ENCODE measurements around the gene SETD6.

The SETD6 gene, protein sequence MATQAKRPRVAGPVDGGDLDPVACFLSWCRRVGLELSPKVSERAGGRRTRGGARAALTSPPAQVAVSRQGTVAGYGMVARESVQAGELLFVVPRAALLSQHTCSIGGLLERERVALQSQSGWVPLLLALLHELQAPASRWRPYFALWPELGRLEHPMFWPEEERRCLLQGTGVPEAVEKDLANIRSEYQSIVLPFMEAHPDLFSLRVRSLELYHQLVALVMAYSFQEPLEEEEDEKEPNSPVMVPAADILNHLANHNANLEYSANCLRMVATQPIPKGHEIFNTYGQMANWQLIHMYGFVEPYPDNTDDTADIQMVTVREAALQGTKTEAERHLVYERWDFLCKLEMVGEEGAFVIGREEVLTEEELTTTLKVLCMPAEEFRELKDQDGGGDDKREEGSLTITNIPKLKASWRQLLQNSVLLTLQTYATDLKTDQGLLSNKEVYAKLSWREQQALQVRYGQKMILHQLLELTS

DNA sequence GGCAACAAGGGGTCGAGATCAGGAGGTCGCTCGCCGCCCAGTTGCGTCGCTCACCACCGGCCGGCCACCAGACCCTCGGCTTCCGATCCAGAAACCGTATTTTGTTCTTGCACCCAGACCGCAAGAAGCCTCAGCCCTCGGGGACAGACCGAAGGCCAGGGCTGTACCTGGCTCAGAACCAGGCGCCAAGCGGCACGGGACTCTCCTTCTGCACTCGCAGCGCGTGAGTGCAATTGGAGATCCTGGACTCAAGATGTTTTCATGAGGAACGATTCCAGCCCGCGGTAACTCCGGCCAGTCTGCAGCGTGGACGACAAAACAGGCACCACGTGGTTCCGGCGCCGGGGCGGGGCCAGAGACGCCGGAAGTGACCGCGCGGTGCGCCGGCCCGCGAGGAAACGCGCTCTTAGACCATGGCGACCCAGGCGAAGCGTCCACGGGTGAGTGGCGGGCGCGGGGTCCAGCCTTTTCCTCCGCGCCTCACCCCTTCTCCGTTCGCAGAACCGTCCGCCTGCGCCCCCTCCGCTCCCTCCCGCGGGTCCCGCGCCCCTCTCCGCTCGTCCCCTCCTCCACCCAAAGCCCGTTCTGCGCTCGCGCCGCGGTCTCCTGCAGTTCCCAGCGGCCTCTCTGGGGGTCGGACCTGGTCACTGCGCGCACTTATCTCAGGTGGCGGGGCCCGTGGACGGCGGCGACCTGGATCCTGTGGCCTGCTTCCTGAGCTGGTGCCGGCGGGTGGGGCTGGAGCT is at the start of gene SETD6:
Gene SETD6, plus strand, starts transcription at position 393 of the 746 bp plus-strand sequence. Its CDS starts 21 bp downstream, at position 414.
- in situ Hi-C loops (cut with MboI; ENCODE audit: low pct_unique_long_range_greater_than_20kb, low sequenced_read_pairs, unreplicated experiment) = no loop called here
- peak; percentile 92 for DNase-seq (ENCODE audit: low spot score)
- TF ChIP-seq, protein P1, sequence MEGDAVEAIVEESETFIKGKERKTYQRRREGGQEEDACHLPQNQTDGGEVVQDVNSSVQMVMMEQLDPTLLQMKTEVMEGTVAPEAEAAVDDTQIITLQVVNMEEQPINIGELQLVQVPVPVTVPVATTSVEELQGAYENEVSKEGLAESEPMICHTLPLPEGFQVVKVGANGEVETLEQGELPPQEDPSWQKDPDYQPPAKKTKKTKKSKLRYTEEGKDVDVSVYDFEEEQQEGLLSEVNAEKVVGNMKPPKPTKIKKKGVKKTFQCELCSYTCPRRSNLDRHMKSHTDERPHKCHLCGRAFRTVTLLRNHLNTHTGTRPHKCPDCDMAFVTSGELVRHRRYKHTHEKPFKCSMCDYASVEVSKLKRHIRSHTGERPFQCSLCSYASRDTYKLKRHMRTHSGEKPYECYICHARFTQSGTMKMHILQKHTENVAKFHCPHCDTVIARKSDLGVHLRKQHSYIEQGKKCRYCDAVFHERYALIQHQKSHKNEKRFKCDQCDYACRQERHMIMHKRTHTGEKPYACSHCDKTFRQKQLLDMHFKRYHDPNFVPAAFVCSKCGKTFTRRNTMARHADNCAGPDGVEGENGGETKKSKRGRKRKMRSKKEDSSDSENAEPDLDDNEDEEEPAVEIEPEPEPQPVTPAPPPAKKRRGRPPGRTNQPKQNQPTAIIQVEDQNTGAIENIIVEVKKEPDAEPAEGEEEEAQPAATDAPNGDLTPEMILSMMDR (IDR thresholded peaks at IDR 0.05; ENCODE audit: extremely low read depth, insufficient read depth, missing control alignments) = peak; percentile 27

DNA sequence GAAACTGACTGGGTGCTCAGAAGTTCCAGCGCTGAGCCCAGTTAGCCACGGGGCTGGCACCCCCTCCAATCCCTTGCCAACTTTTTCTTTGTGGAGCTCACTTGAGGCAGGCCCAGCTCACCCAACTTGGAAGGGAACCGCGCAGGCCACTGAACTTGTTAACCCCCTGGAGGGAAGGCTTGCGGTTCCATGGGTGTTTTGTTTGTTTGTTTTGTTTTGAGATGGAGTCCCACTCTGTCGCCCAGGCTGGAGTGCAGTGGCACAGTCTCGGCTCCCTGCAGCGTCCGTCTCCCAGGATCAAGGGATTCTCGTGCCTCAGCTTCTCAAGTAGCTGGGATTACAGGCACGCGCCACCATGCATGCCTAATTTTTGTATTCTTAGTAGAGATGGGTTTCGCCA is 49.5 kb upstream of the SETD6 start:
- in situ Hi-C loops (cut with MboI; ENCODE audit: low pct_unique_long_range_greater_than_20kb, low sequenced_read_pairs, unreplicated experiment) = no loop called here
- no peak for DNase-seq (ENCODE audit: low spot score)
- TF ChIP-seq, protein P1 (IDR thresholded peaks at IDR 0.05; ENCODE audit: extremely low read depth, insufficient read depth, missing control alignments) = no peak

DNA sequence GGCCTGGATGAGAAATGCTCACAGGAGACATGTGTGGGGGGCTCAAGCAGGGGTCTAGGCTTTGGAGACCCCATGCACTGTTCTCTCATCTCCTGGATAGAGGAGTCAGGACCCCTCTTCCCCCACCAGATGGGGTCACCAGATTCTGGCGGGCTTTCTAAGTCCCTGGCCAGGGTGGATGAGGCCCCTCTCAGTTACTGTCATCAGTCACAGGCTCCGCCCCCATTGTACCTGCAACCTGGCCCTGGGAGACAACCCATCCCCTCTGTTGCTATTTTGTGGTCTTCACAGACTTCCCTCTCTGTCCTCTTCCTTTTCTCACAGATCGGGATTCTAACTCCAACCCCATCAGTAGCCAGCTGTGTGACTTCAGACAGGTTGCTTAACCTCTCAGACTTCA is 48.9 kb upstream of the SETD6 start:
- TF ChIP-seq, protein P1 (IDR thresholded peaks at IDR 0.05; ENCODE audit: extremely low read depth, insufficient read depth, missing control alignments) = no peak
- in situ Hi-C loops (cut with MboI; ENCODE audit: low pct_unique_long_range_greater_than_20kb, low sequenced_read_pairs, unreplicated experiment) = no loop called here
- DNase-seq (ENCODE audit: low spot score) = no peak

DNA sequence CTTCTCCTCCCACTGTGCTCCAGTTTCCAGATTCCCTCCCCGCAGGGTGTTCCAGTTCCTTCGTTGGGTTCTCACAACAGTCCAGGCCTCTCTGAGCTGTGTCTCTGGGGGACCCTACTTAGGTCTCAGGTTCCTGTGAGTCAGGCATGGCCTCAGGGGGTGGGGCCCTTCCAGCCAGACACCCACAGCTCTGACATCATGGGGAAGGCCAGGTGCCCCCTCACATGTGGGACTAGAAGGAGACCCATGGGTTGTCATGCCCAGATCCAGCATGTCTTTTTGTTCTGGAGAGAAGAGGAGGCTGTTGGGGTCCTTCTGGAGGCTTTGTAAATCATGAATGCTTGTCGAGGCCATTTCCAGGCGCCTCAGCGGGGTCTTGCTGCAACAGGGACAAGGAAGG is 47.4 kb upstream of the SETD6 start:
- DNase-seq (ENCODE audit: low spot score) = no peak
- in situ Hi-C loops (cut with MboI; ENCODE audit: low pct_unique_long_range_greater_than_20kb, low sequenced_read_pairs, unreplicated experiment) = no loop called here
- TF ChIP-seq, protein P1 (IDR thresholded peaks at IDR 0.05; ENCODE audit: extremely low read depth, insufficient read depth, missing control alignments) = no peak

DNA sequence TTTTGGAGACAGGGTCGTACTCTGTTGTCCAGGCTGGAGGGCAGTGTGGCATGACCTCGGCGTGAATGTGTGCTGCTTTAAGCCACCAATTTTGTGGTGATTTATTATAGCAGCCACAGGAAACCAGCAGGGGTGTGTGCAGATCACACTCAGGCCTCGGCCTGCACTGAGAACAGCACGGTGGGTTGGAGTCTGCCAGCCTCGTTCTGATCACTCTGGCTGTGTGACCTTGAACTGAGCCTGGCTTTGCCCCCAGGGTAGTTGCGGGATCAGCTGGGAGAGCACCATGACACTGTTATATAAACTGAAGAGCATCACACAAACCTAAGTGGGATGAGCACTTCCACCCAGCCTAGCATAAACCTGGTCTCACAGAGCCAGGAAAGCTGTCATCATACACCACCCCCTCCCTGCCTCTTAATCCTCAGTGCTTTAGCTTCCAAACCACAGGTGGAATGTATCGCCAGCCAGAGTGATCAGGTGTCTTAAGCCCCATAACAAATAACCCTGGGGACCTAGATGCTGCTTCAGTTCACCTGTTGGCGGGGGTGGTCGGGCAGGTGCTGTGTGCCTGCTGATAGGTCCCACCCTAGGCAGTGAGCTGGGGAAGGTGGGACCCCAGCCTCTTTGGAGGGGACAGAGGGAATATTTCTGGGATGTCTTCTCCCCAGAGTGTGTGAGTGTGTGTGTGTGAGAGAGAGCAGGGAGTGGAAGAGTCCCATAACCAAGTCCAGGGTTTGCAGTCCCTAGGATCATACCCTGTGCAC is 43.9 kb upstream of the SETD6 start:
- TF ChIP-seq, protein P1 (IDR thresholded peaks at IDR 0.05; ENCODE audit: extremely low read depth, insufficient read depth, missing control alignments) = no peak
- no peak for DNase-seq (ENCODE audit: low spot score)
- in situ Hi-C loops (cut with MboI; ENCODE audit: low pct_unique_long_range_greater_than_20kb, low sequenced_read_pairs, unreplicated experiment) = no loop called here

DNA sequence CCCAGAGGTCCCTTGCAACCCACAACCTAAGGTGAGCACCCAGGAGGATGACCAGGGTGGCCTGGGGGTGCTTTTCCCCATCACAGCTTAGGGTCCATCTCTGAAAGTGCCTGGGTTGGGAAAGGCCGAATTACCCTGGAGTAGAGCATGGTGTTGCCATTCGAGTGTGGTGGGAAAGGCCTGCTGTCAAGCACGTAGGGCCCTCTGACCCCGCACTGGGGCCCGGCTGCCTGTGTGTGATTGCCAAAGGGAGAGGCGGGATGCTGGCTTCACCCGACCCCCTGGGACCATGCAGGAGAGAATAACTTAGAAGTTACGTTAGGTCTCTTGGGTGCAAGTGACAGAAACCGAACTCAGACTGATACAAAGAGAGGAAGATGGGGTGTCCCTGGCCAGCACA is 43.1 kb upstream of the SETD6 start:
- in situ Hi-C loops (cut with MboI; ENCODE audit: low pct_unique_long_range_greater_than_20kb, low sequenced_read_pairs, unreplicated experiment) = no loop called here
- no peak for DNase-seq (ENCODE audit: low spot score)
- TF ChIP-seq, protein P1 (IDR thresholded peaks at IDR 0.05; ENCODE audit: extremely low read depth, insufficient read depth, missing control alignments) = no peak
